ENCODE measurements around the gene MFN2. TPM values are rescaled to one million over a fixed set of nuclear protein-coding genes. Genes with fewer than 3 reads are reported as not detected.

The MFN2 gene
- total and polyA plus RNA-seq, 9 of the 15 experiments (the other 6 are each of a cell fraction or from before 2014, with no cell fraction given) = 10.5 to 158 (median 87.1) TPM

DNA sequence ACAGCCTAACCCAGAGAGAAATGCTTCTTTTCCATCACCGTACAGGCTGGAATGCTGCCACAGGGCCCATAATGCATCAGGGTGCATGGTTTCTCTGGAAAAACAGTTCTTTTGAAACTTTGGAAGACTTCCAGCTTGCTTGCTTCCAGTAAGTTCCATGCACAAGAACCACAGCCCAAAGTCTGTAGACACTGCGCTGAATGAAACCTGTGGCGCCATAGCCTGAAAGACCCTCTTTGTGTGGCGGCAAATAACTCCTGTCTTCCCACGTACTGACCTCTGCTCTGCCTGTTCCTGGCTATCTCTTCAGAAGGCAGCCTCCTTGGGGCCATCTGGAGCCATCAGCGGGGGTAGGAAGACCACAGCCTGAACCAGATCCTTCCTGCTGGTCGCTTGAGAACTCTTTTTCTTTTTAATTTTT is 54.1 kb downstream of the MFN2 start (continued):
- TF ChIP-seq, protein P1, sequence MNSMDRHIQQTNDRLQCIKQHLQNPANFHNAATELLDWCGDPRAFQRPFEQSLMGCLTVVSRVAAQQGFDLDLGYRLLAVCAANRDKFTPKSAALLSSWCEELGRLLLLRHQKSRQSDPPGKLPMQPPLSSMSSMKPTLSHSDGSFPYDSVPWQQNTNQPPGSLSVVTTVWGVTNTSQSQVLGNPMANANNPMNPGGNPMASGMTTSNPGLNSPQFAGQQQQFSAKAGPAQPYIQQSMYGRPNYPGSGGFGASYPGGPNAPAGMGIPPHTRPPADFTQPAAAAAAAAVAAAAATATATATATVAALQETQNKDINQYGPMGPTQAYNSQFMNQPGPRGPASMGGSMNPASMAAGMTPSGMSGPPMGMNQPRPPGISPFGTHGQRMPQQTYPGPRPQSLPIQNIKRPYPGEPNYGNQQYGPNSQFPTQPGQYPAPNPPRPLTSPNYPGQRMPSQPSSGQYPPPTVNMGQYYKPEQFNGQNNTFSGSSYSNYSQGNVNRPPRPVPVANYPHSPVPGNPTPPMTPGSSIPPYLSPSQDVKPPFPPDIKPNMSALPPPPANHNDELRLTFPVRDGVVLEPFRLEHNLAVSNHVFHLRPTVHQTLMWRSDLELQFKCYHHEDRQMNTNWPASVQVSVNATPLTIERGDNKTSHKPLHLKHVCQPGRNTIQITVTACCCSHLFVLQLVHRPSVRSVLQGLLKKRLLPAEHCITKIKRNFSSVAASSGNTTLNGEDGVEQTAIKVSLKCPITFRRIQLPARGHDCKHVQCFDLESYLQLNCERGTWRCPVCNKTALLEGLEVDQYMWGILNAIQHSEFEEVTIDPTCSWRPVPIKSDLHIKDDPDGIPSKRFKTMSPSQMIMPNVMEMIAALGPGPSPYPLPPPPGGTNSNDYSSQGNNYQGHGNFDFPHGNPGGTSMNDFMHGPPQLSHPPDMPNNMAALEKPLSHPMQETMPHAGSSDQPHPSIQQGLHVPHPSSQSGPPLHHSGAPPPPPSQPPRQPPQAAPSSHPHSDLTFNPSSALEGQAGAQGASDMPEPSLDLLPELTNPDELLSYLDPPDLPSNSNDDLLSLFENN (IDR thresholded peaks at IDR 0.05; ENCODE audit: low read depth in 2 of 2, low read length in 2 of 2) = no peak
- TF ChIP-seq OTX1 (CRISPR knock-in tag; IDR thresholded peaks at IDR 0.05) = no peak
- TF ChIP-seq, protein P2, sequence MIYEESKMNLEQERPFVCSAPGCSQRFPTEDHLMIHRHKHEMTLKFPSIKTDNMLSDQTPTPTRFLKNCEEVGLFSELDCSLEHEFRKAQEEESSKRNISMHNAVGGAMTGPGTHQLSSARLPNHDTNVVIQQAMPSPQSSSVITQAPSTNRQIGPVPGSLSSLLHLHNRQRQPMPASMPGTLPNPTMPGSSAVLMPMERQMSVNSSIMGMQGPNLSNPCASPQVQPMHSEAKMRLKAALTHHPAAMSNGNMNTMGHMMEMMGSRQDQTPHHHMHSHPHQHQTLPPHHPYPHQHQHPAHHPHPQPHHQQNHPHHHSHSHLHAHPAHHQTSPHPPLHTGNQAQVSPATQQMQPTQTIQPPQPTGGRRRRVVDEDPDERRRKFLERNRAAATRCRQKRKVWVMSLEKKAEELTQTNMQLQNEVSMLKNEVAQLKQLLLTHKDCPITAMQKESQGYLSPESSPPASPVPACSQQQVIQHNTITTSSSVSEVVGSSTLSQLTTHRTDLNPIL (CRISPR knock-in tag; IDR thresholded peaks at IDR 0.05) = no peak
- TF ChIP-seq ZBTB7A (IDR thresholded peaks at IDR 0.05; ENCODE audit: borderline replicate concordance, control insufficient read depth, low read depth, low read length) = peak; percentile 62; the same call in 1 of the 2 replicates
- no peak for TF ChIP-seq NR4A1 (CRISPR knock-in tag; IDR thresholded peaks at IDR 0.05)
- no peak for TF ChIP-seq NR4A1 (tag; IDR thresholded peaks at IDR 0.05)
- no peak for TF ChIP-seq PML (IDR thresholded peaks at IDR 0.05; ENCODE audit: low read length)
- TF ChIP-seq CBFA2T2 (conservative IDR thresholded peaks at IDR 0.05) = peak; percentile 51
- TF ChIP-seq ERF (CRISPR knock-in tag; IDR thresholded peaks at IDR 0.05) = no peak
- no peak for TF ChIP-seq ZNF274 (IDR thresholded peaks at IDR 0.05; ENCODE audit: borderline replicate concordance, low read depth, low read length)
- peak; percentile 72; the same call in 1 of the 2 replicates for TF ChIP-seq ZBTB33 (CRISPR knock-in tag; IDR thresholded peaks at IDR 0.05)
- TF ChIP-seq RB1 (IDR thresholded peaks at IDR 0.05; ENCODE audit: low read depth) = 0 out of 2 replicates have a peak, but pooled peaks have one; percentile 29
- TF ChIP-seq NFIC (IDR thresholded peaks at IDR 0.05) = peak; percentile 65
- peak; percentile 58 for TF ChIP-seq EGR1 (conservative IDR thresholded peaks at IDR 0.05)
- TF ChIP-seq GABPA (tag; conservative IDR thresholded peaks at IDR 0.05; ENCODE audit: low read depth) = no peak
- TF ChIP-seq ZNF592 (IDR thresholded peaks at IDR 0.05) = 0 out of 2 replicates have a peak, but pooled peaks have one; percentile 58
- no peak for TF ChIP-seq ZNF436 (CRISPR knock-in tag; IDR thresholded peaks at IDR 0.05)
- no peak for TF ChIP-seq ZNF133 (CRISPR knock-in tag; IDR thresholded peaks at IDR 0.05)
- peak; percentile 54 for TF ChIP-seq TBP (optimal IDR thresholded peaks at IDR 0.05; ENCODE audit: low read depth, low read length)
